ENCODE data around the gene MYO1F.

MYO1F gene

GRCh38 chr19:8473648-8474476 is 103.4 kb downstream of the MYO1F start:
- no peak for DNase-seq (ENCODE audit: extremely low read depth in 1 of 2, low read depth in 1 of 2)

All from stimulated activated CD8-positive, alpha-beta memory T cell treated with anti-CD3 and anti-CD28 coated beads, Interleukin-7, amount 100 ng/mL, for 48 hours (primary cell).